ENCODE results near the gene ATE1. TPM values are rescaled to one million over a fixed set of nuclear protein-coding genes. Genes with fewer than 3 reads are reported as not detected.

ATE1 gene
- total and polyA plus RNA-seq, 9 donors: 8.9 to 36.6 (median 31.2) TPM

DNA sequence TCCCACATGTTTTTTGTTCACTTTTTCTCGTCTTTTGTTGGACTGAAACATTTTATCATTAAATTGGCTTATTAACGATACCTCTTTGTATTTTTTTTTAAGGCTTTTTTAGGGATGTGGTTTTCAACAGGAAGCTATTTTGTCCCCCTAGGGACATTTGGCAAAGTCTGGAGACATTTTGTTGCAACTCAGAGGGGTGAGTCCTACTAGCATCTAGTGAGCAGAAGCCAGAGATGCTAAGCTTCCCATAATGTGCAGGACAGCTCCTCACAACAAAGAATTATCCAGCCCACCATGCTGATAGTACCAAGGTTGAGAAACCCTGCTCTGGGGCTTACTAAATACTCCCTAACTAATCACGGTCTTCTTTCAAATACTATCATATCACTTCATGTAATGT is 63.2 kb downstream of the ATE1 start:
- no peak for DNase-seq
- TF ChIP-seq POLR2A (IDR thresholded peaks at IDR 0.05) (no peak), EP300 (IDR thresholded peaks at IDR 0.05) (no peak)
- TF ChIP-seq, protein P1, sequence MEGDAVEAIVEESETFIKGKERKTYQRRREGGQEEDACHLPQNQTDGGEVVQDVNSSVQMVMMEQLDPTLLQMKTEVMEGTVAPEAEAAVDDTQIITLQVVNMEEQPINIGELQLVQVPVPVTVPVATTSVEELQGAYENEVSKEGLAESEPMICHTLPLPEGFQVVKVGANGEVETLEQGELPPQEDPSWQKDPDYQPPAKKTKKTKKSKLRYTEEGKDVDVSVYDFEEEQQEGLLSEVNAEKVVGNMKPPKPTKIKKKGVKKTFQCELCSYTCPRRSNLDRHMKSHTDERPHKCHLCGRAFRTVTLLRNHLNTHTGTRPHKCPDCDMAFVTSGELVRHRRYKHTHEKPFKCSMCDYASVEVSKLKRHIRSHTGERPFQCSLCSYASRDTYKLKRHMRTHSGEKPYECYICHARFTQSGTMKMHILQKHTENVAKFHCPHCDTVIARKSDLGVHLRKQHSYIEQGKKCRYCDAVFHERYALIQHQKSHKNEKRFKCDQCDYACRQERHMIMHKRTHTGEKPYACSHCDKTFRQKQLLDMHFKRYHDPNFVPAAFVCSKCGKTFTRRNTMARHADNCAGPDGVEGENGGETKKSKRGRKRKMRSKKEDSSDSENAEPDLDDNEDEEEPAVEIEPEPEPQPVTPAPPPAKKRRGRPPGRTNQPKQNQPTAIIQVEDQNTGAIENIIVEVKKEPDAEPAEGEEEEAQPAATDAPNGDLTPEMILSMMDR (IDR thresholded peaks at IDR 0.05): no peak
- intact Hi-C loops (cut with DNase I): no loop called here
- Histone ChIP-seq H3K9me3 (no peaks in the 10 kb centered on the region), H3K27ac (no peak overlapping the region), H3K36me3 (no peaks in the 10 kb centered on the region), H3K27me3 (no peaks in the 10 kb centered on the region), H3K4me3 (no peak overlapping the region), H3K4me1 (ENCODE audit: insufficient read depth) (no peaks in the 10 kb centered on the region)
- WGBS, 3 donors: 91 to 97% (median 92%) methylated on average over 3 of the region's 3 CpGs

DNA sequence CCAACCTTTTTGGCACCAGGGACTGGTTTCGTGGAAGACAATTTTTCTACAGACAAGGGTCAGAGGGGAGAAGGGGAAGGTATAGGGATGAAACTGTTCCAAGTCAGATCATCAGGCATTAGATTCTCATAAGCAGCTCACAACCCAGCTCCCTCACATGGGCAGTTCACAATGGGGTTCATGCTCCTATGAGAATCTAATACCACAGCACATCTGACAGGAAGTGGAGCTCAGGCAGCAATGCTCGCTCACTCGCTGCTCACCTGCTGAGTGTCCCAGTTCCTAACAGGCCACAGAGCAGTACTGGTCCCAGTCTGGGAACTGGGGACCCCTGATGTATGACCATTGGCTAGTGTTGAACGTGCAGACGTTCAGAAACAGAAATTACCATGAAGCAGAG is 63.7 kb downstream of the ATE1 start:
- no peak for DNase-seq
- H3K4me1 ChIP-seq (ENCODE audit: insufficient read depth): no peaks in the 10 kb centered on the region
- WGBS, 3 donors: 98 to 99% (median 99%) methylated on average over 5 of the region's 5 CpGs
- intact Hi-C loops (cut with DNase I): no loop called here
- H3K4me3 ChIP-seq: no peak overlapping the region
- no peaks in the 10 kb centered on the region for H3K9me3 ChIP-seq
- no peak overlapping the region for H3K27ac ChIP-seq
- H3K36me3 ChIP-seq: no peaks in the 10 kb centered on the region
- H3K27me3 ChIP-seq: no peaks in the 10 kb centered on the region
- TF ChIP-seq POLR2A (IDR thresholded peaks at IDR 0.05) (no peak), EP300 (IDR thresholded peaks at IDR 0.05) (no peak)
- TF ChIP-seq, protein P1 (IDR thresholded peaks at IDR 0.05): no peak

DNA sequence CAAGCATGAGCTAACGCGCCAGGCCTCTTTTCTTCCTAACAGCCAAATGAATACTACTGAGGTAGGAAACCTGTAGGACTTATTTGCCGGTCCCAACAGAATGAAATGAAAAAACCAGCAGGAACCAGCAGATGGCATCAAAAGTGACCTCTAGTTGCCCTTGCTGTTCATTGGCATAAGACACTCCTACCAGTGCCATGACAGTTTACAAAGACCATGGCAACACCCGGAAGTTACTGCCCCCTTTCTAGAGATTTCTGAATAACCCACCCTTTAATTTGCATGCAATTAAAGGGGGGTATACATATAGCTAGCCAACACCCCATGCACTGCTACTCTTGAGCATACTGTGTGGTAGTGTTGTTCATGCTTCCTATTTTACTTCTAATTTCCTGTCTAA is 65.2 kb downstream of the ATE1 start:
- Histone ChIP-seq H3K4me3 (no peak overlapping the region), H3K9me3 (no peaks in the 10 kb centered on the region), H3K27ac (no peak overlapping the region), H3K4me1 (ENCODE audit: insufficient read depth) (no peaks in the 10 kb centered on the region), H3K36me3 (no peaks in the 10 kb centered on the region), H3K27me3 (no peaks in the 10 kb centered on the region)
- TF ChIP-seq, protein P1 (IDR thresholded peaks at IDR 0.05): no peak
- TF ChIP-seq EP300 (IDR thresholded peaks at IDR 0.05): no peak
- TF ChIP-seq POLR2A (IDR thresholded peaks at IDR 0.05): no peak
- intact Hi-C loops (cut with DNase I): no loop called here
- 94 to 98% (median 97%) methylated on average over 4 of the region's 4 CpGs for WGBS, 3 donors
- no peak for DNase-seq

DNA sequence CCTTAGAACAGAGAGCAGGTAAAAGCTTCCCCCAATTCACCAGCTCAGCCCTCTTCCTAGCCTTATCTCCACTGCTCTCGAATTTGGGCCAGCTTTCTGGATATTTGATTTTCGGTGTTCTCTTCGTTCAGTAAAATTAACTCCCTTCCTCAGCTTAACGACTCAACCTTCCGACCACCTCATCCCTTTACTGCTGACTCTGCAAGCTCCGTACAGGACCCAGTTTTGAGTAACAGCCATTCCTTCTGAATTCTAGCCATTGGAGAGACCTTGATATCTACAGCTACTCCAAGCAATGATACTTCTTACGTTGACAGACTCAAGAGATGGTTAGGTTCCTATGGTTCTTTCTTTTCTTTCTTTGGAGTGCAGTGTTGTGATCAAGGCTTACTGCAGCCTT is 65.8 kb downstream of the ATE1 start:
- DNase-seq: no peak
- WGBS, 3 donors: 93 to 96% (median 95%) methylated on average over 7 of the region's 7 CpGs
- Histone ChIP-seq H3K9me3 (no peaks in the 10 kb centered on the region), H3K27ac (no peak overlapping the region), H3K4me1 (ENCODE audit: insufficient read depth) (no peaks in the 10 kb centered on the region), H3K4me3 (no peak overlapping the region), H3K36me3 (no peaks in the 10 kb centered on the region), H3K27me3 (no peaks in the 10 kb centered on the region)
- intact Hi-C loops (cut with DNase I): no loop called here
- TF ChIP-seq, protein P1 (IDR thresholded peaks at IDR 0.05): no peak
- TF ChIP-seq EP300 (IDR thresholded peaks at IDR 0.05) (no peak), POLR2A (IDR thresholded peaks at IDR 0.05) (no peak)

DNA sequence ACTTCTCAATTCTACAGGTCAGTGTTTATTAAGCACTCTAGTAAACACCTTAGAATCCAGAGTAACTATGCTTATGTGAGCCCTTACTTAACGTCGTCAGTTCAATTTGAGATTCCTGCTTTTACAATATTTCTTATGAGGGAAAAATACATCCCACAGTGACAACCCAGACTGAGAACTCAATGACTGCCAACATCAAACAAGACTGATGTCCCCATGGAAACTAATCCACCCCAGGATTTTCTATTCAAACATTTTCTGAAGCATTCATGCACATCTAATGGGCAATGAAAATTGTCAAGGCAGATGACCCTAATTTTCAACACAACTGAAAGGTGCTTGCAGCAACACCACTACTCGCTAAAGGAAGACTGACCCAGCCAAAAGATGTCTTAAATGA is 67.0 kb downstream of the ATE1 start:
- no peaks in the 10 kb centered on the region for H3K36me3 ChIP-seq
- TF ChIP-seq EP300 (IDR thresholded peaks at IDR 0.05): no peak
- TF ChIP-seq POLR2A (IDR thresholded peaks at IDR 0.05): no peak
- TF ChIP-seq, protein P1 (IDR thresholded peaks at IDR 0.05): no peak
- no peaks in the 10 kb centered on the region for H3K4me1 ChIP-seq (ENCODE audit: insufficient read depth)
- intact Hi-C loops (cut with DNase I): no loop called here
- no peaks in the 10 kb centered on the region for H3K9me3 ChIP-seq
- no peak for DNase-seq
- WGBS, 3 donors: 84 to 89% (median 88%) methylated on average over 3 of the region's 3 CpGs
- H3K4me3 ChIP-seq: no peak overlapping the region
- H3K27ac ChIP-seq: no peak overlapping the region
- H3K27me3 ChIP-seq: no peaks in the 10 kb centered on the region
